ENCODE results near the gene RALB. TPM values are rescaled to one million over a fixed set of nuclear protein-coding genes. Genes with fewer than 3 reads are reported as not detected.

Gene RALB
- total RNA-seq, 1 experiment from 2014 or later: 59.4 TPM

DNA sequence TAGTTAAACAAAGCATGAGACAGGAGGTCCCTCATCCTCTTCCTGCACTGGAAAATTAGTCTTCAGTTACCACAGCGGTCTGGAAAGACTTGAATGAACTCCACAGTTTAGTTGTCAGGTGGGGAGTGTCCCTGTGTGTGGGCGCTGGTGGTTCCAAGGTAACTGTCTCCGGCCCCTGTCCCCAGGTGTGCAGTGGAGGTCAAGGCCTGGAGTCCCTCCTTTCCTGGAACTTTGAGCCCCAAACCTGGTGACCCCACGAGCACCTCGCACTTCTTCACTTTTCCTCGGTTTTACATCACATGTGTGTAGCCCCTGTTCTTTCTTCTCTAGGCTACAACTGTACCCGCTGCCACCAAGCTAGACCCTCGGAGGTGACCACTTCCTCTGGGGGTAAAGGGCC, 65.3 kb downstream of the RALB start:
- Mint-ChIP-seq H3K4me1 (ENCODE audit: low read depth, unreplicated experiment) (peaks cover 7% of the 10 kb centered on the region), H3K36me3 (ENCODE audit: insufficient read depth, unreplicated experiment) (peaks cover 6% of the 10 kb centered on the region), H3K9me3 (ENCODE audit: unreplicated experiment) (no peaks in the 10 kb centered on the region), H3K4me3 (ENCODE audit: unreplicated experiment) (no peak overlapping the region), H3K27me3 (ENCODE audit: insufficient read depth, unreplicated experiment) (no peaks in the 10 kb centered on the region), H3K27ac (ENCODE audit: unreplicated experiment) (no peak overlapping the region)
- intact Hi-C loops (cut with micrococcal nuclease; ENCODE audit: unreplicated experiment): no loop called here
- Histone ChIP-seq H3K27me3 (replicated peaks; ENCODE audit: control insufficient read depth, insufficient read depth, low read length) (no peaks in the 10 kb centered on the region), H3K9me3 (no peaks in the 10 kb centered on the region), H3K4me1 (no peaks in the 10 kb centered on the region), H3K4me3 (ENCODE audit: low read depth, low read length) (no peak overlapping the region), H3K36me3 (ENCODE audit: control insufficient read depth, insufficient read depth, low read length) (no peaks in the 10 kb centered on the region)
- TF ChIP-seq, protein P1, sequence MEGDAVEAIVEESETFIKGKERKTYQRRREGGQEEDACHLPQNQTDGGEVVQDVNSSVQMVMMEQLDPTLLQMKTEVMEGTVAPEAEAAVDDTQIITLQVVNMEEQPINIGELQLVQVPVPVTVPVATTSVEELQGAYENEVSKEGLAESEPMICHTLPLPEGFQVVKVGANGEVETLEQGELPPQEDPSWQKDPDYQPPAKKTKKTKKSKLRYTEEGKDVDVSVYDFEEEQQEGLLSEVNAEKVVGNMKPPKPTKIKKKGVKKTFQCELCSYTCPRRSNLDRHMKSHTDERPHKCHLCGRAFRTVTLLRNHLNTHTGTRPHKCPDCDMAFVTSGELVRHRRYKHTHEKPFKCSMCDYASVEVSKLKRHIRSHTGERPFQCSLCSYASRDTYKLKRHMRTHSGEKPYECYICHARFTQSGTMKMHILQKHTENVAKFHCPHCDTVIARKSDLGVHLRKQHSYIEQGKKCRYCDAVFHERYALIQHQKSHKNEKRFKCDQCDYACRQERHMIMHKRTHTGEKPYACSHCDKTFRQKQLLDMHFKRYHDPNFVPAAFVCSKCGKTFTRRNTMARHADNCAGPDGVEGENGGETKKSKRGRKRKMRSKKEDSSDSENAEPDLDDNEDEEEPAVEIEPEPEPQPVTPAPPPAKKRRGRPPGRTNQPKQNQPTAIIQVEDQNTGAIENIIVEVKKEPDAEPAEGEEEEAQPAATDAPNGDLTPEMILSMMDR (IDR thresholded peaks at IDR 0.05; ENCODE audit: insufficient read depth in 1 of 2, low read depth in 1 of 2, low read length in 1 of 2, severe bottlenecking in 1 of 2, unreplicated experiment in 1 of 2): no peak
- DNase-seq: no peak
- no TSS peak for BruUV-seq (replicated peaks)
- ChIA-PET POLR2A (no interaction called here), CTCF (no interaction called here)

GRCh38 chr2:120318626-120319025, 66.0 kb downstream of the RALB start:
- Mint-ChIP-seq H3K4me1 (ENCODE audit: low read depth, unreplicated experiment) (peaks cover 7% of the 10 kb centered on the region), H3K36me3 (ENCODE audit: insufficient read depth, unreplicated experiment) (peaks cover 6% of the 10 kb centered on the region), H3K4me3 (ENCODE audit: unreplicated experiment) (no peak overlapping the region), H3K27ac (ENCODE audit: unreplicated experiment) (no peak overlapping the region), H3K9me3 (ENCODE audit: unreplicated experiment) (no peaks in the 10 kb centered on the region), H3K27me3 (ENCODE audit: insufficient read depth, unreplicated experiment) (no peaks in the 10 kb centered on the region)
- no peaks in the 10 kb centered on the region for H3K9me3 ChIP-seq
- TF ChIP-seq, protein P1 (IDR thresholded peaks at IDR 0.05; ENCODE audit: insufficient read depth in 1 of 2, low read depth in 1 of 2, low read length in 1 of 2, severe bottlenecking in 1 of 2, unreplicated experiment in 1 of 2): no peak
- H3K36me3 ChIP-seq (ENCODE audit: control insufficient read depth, insufficient read depth, low read length): no peaks in the 10 kb centered on the region
- no peak overlapping the region for H3K4me3 ChIP-seq (ENCODE audit: low read depth, low read length)
- DNase-seq: no peak
- ChIA-PET CTCF (no interaction called here), POLR2A (no interaction called here)
- BruUV-seq (replicated peaks): no TSS peak
- no peaks in the 10 kb centered on the region for H3K27me3 ChIP-seq (replicated peaks; ENCODE audit: control insufficient read depth, insufficient read depth, low read length)
- intact Hi-C loops (cut with micrococcal nuclease; ENCODE audit: unreplicated experiment): no loop called here
- H3K4me1 ChIP-seq: no peaks in the 10 kb centered on the region

DNA sequence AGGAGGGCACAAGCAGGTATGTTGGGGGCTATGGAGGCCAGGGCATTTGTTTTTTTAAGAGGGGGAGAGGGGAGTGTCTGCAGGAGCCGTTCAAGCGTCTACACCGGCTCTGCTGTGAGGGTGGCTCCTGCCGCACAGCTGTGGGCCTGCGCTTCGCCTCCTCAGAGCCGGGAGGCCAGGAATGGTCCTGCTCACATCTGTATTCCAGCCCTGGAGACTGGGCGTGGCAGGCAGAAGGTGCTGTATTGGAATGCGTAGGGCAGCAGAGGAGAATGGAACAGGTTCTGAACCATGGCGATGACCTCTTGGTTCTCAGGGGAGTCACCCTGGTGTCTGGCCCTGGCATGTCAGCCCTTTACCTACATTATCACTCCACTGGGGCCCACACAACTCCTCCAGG, 66.5 kb downstream of the RALB start:
- DNase-seq: no peak
- ChIA-PET POLR2A (no interaction called here), CTCF (no interaction called here)
- Histone ChIP-seq H3K27me3 (replicated peaks; ENCODE audit: control insufficient read depth, insufficient read depth, low read length) (no peaks in the 10 kb centered on the region), H3K4me1 (no peaks in the 10 kb centered on the region), H3K9me3 (no peaks in the 10 kb centered on the region), H3K36me3 (ENCODE audit: control insufficient read depth, insufficient read depth, low read length) (no peaks in the 10 kb centered on the region), H3K4me3 (ENCODE audit: low read depth, low read length) (no peak overlapping the region)
- H3K27me3 Mint-ChIP-seq (ENCODE audit: insufficient read depth, unreplicated experiment): no peaks in the 10 kb centered on the region
- no TSS peak for BruUV-seq (replicated peaks)
- TF ChIP-seq, protein P1 (IDR thresholded peaks at IDR 0.05; ENCODE audit: insufficient read depth in 1 of 2, low read depth in 1 of 2, low read length in 1 of 2, severe bottlenecking in 1 of 2, unreplicated experiment in 1 of 2): no peak
- intact Hi-C loops (cut with micrococcal nuclease; ENCODE audit: unreplicated experiment): no loop called here
- H3K4me1 Mint-ChIP-seq (ENCODE audit: low read depth, unreplicated experiment): peaks cover 7% of the 10 kb centered on the region
- no peaks in the 10 kb centered on the region for H3K9me3 Mint-ChIP-seq (ENCODE audit: unreplicated experiment)
- H3K36me3 Mint-ChIP-seq (ENCODE audit: insufficient read depth, unreplicated experiment): peaks cover 6% of the 10 kb centered on the region
- no peak overlapping the region for H3K27ac Mint-ChIP-seq (ENCODE audit: unreplicated experiment)
- no peak overlapping the region for H3K4me3 Mint-ChIP-seq (ENCODE audit: unreplicated experiment)
